Thyroid gland (tissue), 4 donors: ENCODE results near the gene METRNL. TPM values are rescaled to one million over a fixed set of nuclear protein-coding genes. Genes with fewer than 3 reads are reported as not detected.
A peak's percentile ranks its signal among the peaks of the same experiment; 100 is the strongest.

Source experiments
- DNase-seq, 2 donors: peaks; one replicate each; pipeline ENCODE4 v3.0.0-alpha.2; 2019
- H3K27ac ChIP-seq, 3 donors: fragments of 200-600 bp; sonication (generic); 1 replicate in 2 of 3; 2 replicates in 1 of 3; pipeline ENCODE4 v1.5.1; 2016 to 2019; ENCODE audit warnings: mild to moderate bottlenecking in 1 of 3, moderate library complexity in 1 of 3
- H3K27me3 ChIP-seq: fragments of 200-600 bp; sonication (generic); one replicate; pipeline ENCODE4 v1.5.1; 2019
- H3K36me3 ChIP-seq, 2 donors: fragments of 200-600 bp; sonication (generic); one replicate each; pipeline ENCODE4 v1.5.1; 2016 to 2019
- H3K4me1 ChIP-seq, 2 donors: fragments of 200-600 bp; sonication (generic); one replicate each; pipeline ENCODE4 v1.5.1; 2017 to 2019
- H3K4me3 ChIP-seq, 3 donors: fragments of 200-600 bp; sonication (generic); replicated peaks in 1 of 3; 1 replicate in 2 of 3; 2 replicates in 1 of 3; pipeline ENCODE4 v1.5.1; 2016; ENCODE audit warnings: mild to moderate bottlenecking in 1 of 3
- H3K9me3 ChIP-seq: fragments of 200-600 bp; sonication (generic); one replicate; pipeline ENCODE4 v1.5.1; 2017
- POLR2A ChIP-seq, 2 donors: fragments of 450-650 bp; IDR thresholded peaks; one replicate each; pipeline ENCODE4 v1.6.1; 2017; ENCODE audit warnings: antibody characterized with exemption in 2 of 2, mild to moderate bottlenecking in 2 of 2, moderate library complexity in 1 of 2
- WGBS, 2 donors: methylation state at CpG; one replicate each; pipeline ENCODE4 v1.1.5; 2017; 5-methylcytosine and 5-hydroxymethylcytosine counted together
- intact Hi-C: fragments of 100-400 bp; cut with DNase I; formaldehyde crosslinking; loops from one replicate; pipeline ENCODE4 v1.15.1; 2023
- total RNA-seq, 4 donors: library from RNA; depleted of rRNA; stranded (reverse); fragments of >200 nt; gene quantifications; one replicate each; pipeline ENCODE4 v1.2.3, GENCODE V29; 2016
- TF ChIP-seq, protein P1 (sequence below), 6 experiments: fragments of 200-600 bp in 3 of 6; fragments of 450-650 bp in 3 of 6; sonication (generic) in 3 of 6; IDR thresholded peaks; one replicate each; pipeline ENCODE4 v1.5.1; 2016 to 2019; ENCODE audit warnings: antibody characterized with exemption in 6 of 6, mild to moderate bottlenecking in 2 of 6, inconsistent platforms in 1 of 6, moderate library complexity in 1 of 6

METRNL gene
- total RNA-seq, 4 donors from 2014 or later, result 57.5 to 89.7 (median 73.3) TPM

DNA sequence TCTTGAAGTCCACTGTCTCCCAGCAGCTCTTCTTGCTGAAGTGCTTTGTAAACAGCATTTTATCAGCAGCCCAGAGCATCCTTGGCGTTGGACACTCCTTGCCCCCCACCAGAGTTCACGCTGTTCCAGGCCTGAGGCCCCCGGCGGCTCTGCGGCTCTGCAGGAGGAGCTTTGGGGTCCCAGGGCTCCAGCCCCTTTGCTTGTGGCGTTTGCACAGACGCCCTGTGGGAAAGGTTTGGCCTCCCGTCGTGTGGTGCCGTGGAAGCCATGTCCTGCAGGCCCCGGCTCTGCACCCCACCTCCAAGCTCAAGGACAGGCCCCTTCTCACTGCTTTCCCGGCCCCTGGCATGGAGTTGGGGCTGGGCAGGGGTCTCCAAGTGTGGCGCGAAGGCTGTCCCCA, 14.1 kb downstream of the METRNL start:
- H3K27me3 ChIP-seq, result no peaks in the 10 kb centered on the region
- H3K4me3 ChIP-seq, result no peak overlapping the region
- 87 to 96% methylated on average over 11 to 12 of the region's 14 CpGs for WGBS, 2 donors
- peaks cover 39 to 48% of the 10 kb centered on the region in 2 donors for H3K4me1 ChIP-seq
- no peak for DNase-seq
- no peaks in the 10 kb centered on the region for H3K9me3 ChIP-seq
- peaks cover 29 to 31% of the 10 kb centered on the region in 2 donors for H3K36me3 ChIP-seq
- intact Hi-C loops, result no loop called here
- TF ChIP-seq, protein P1, sequence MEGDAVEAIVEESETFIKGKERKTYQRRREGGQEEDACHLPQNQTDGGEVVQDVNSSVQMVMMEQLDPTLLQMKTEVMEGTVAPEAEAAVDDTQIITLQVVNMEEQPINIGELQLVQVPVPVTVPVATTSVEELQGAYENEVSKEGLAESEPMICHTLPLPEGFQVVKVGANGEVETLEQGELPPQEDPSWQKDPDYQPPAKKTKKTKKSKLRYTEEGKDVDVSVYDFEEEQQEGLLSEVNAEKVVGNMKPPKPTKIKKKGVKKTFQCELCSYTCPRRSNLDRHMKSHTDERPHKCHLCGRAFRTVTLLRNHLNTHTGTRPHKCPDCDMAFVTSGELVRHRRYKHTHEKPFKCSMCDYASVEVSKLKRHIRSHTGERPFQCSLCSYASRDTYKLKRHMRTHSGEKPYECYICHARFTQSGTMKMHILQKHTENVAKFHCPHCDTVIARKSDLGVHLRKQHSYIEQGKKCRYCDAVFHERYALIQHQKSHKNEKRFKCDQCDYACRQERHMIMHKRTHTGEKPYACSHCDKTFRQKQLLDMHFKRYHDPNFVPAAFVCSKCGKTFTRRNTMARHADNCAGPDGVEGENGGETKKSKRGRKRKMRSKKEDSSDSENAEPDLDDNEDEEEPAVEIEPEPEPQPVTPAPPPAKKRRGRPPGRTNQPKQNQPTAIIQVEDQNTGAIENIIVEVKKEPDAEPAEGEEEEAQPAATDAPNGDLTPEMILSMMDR (IDR thresholded peaks at IDR 0.05), result no peak
- no peak for TF ChIP-seq POLR2A (IDR thresholded peaks at IDR 0.05)
- no peak overlapping the region for H3K27ac ChIP-seq

DNA sequence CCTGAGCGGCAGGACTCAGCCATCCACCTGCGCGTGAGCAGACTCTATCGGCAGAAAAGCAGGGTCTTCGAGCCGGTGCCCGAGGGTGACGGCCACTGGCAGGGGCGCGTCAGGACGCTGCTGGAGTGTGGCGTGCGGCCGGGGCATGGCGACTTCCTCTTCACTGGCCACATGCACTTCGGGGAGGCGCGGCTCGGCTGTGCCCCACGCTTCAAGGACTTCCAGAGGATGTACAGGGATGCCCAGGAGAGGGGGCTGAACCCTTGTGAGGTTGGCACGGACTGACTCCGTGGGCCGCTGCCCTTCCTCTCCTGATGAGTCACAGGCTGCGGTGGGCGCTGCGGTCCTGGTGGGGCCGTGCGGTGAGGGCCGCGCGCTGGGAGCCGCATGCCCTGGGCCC, 14.9 kb downstream of the METRNL start:
- Histone ChIP-seq H3K9me3 (no peaks in the 10 kb centered on the region), H3K36me3 (peaks cover 29 to 31% of the 10 kb centered on the region in 2 donors), H3K27ac (no peak overlapping the region), H3K4me1 (peaks cover 39 to 50% of the 10 kb centered on the region in 2 donors), H3K4me3 (no peak overlapping the region), H3K27me3 (no peaks in the 10 kb centered on the region)
- intact Hi-C loops, result no loop called here
- no peak for DNase-seq
- TF ChIP-seq POLR2A (IDR thresholded peaks at IDR 0.05), result no peak
- TF ChIP-seq, protein P1 (IDR thresholded peaks at IDR 0.05), result no peak
- 95 to 97% methylated on average over 21 to 30 of the region's 32 CpGs for WGBS, 2 donors

DNA sequence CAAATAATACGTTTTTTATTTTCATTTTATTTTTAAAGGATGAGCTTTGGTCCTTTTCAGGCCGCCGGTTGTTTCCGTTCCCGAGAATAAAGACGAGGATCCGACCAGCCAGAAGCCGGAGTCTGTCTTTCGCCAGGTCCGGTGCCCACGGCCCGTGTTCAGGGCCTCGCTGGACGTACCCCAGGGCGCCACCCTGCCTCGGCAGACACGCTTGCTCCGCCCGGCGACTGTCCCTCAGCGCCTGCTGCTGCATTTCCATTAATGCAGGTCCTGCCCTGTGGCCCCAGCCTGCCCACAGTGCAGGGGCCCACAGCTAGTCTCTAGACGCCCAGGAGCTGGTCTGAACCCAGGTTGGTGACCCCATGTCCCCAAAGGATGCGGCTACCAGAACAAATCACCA, 15.6 kb downstream of the METRNL start:
- no peak for TF ChIP-seq POLR2A (IDR thresholded peaks at IDR 0.05)
- TF ChIP-seq, protein P1 (IDR thresholded peaks at IDR 0.05), result no peak
- Histone ChIP-seq H3K4me3 (no peak overlapping the region), H3K36me3 (peaks cover 29 to 31% of the 10 kb centered on the region in 2 donors), H3K27me3 (no peaks in the 10 kb centered on the region), H3K9me3 (no peaks in the 10 kb centered on the region), H3K27ac (no peak overlapping the region), H3K4me1 (peaks cover 44 to 57% of the 10 kb centered on the region in 2 donors)
- DNase-seq, result no peak
- intact Hi-C loops, result no loop called here
- 96 to 97% methylated on average over 23 of the region's 23 CpGs for WGBS, 2 donors

DNA sequence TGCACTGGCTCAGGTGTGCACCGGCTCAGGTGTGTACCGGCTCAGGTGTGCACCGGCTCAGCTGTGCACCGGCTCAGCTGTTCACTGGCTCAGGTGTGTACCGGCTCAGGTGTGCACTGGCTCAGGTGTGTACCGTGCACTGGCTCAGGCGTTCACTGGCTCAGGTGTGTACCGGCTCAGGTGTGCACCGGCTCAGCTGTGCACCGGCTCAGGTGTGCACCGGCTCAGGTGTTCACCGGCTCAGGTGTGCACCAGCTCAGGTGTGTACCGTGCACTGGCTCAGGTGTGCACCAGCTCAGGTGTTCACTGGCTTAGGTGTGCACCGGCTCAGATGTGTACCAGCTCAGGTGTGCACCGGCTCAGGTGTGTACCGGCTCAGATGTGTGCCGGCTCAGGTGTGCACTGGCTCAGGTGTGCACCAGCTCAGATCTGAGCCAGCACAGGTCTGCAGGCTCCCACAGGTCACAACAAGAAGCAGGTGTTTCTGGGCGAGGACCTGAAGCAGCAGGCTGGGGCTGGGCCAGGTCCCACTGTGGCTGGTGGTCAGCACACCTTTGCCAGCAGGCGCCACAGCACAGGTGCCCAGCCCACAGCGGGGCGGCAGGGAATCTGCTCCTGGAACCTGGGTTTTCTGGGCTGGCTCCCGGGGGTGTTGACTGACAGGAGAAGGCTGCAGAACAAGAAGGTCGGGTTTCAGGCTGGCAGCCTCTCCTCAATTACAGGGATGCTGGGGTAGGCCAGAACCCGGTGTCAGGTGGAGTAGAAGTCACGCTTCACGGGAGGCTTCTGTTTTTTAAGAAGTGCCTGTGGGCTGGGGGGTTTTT, 17.2 kb downstream of the METRNL start:
- Histone ChIP-seq H3K27ac (peak overlapping the region; percentile 89 to 91 (median 89)), H3K4me3 (no peak overlapping the region), H3K36me3 (peaks cover 29 to 31% of the 10 kb centered on the region in 2 donors), H3K27me3 (no peaks in the 10 kb centered on the region), H3K9me3 (no peaks in the 10 kb centered on the region), H3K4me1 (peaks cover 47 to 60% of the 10 kb centered on the region in 2 donors)
- DNase-seq, result peak; percentile 96 to 97
- 54 to 68% methylated on average over 12 to 15 of the region's 26 CpGs for WGBS, 2 donors
- intact Hi-C loops, result no loop called here
- peak in 1 of 2 donors; percentile 37 for TF ChIP-seq POLR2A (IDR thresholded peaks at IDR 0.05)
- TF ChIP-seq, protein P1 (IDR thresholded peaks at IDR 0.05), result no peak

DNA sequence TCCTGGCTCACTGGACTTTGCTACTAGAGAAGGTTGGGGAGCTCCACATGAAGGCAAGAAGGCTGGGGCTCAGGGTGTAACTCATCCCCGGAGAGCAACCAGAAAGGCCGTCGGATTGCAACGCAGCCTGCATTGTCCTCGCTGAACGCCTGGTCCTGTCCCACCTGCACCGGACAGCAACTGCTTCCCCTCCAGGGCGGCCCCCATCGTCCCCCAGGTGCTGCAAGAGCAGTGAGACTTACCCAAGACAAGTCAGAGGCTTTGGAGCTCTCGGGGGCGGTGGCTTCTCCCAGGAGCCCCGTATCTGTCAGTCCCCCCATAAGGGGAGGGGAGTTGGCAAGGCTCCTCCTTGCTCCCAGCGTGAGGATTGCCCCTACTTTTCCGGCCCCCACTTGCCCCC, 18.4 kb downstream of the METRNL start:
- no peaks in the 10 kb centered on the region for H3K27me3 ChIP-seq
- H3K27ac ChIP-seq, result peak overlapping the region; percentile 89 to 98 (median 89)
- H3K36me3 ChIP-seq, result peaks cover 29 to 31% of the 10 kb centered on the region in 2 donors
- no peaks in the 10 kb centered on the region for H3K9me3 ChIP-seq
- no peak for DNase-seq
- TF ChIP-seq, protein P1 (IDR thresholded peaks at IDR 0.05), result no peak
- TF ChIP-seq POLR2A (IDR thresholded peaks at IDR 0.05), result no peak
- H3K4me1 ChIP-seq, result peaks cover 49 to 61% of the 10 kb centered on the region in 2 donors
- no peak overlapping the region for H3K4me3 ChIP-seq
- WGBS, 2 donors, result 42 to 66% methylated on average over 2 to 12 of the region's 14 CpGs
- intact Hi-C loops, result no loop called here
